GM23338 (cell line): ENCODE results near the gene TNFRSF8. TPM values are rescaled to one million over a fixed set of nuclear protein-coding genes. Genes with fewer than 3 reads are reported as not detected.

Experiments used
- ATAC-seq: fragments of 200-7000 bp; cut with Tn5 transposase; 3 replicates; pipeline ENCODE4 v1.9.1; 2020
- DNase-seq: peaks from one replicate; pipeline ENCODE4 v3.0.0-alpha.2; 2015; ENCODE audit warnings: low spot score
- H2AFZ ChIP-seq: fragments of 200-600 bp; sonication (generic); 2 replicates; pipeline ENCODE4 v1.8.0; 2016; ENCODE audit warnings: antibody characterized with exemption, mild to moderate bottlenecking, moderate library complexity
- H3F3A ChIP-seq: fragments of 200-600 bp; sonication (generic); replicated peaks from 2 replicates; pipeline ENCODE4 v1.8.0; 2017; ENCODE audit warnings: antibody characterized with exemption, mixed run types, low read depth
- H3K27ac ChIP-seq: fragments of 200-600 bp; sonication (generic); 2 replicates; pipeline ENCODE4 v1.6.1; 2016; ENCODE audit warnings: low read depth
- H3K27me3 ChIP-seq: fragments of 200-600 bp; sonication (generic); 2 replicates; pipeline ENCODE4 v1.8.0; 2016; ENCODE audit warnings: mild to moderate bottlenecking, mixed run types, moderate library complexity; ENCODE audit not compliant: insufficient read depth
- H3K36me3 ChIP-seq: fragments of 200-600 bp; sonication (generic); 2 replicates; pipeline ENCODE4 v1.8.0; 2016; ENCODE audit warnings: mild to moderate bottlenecking; ENCODE audit not compliant: insufficient read depth
- H3K4me1 ChIP-seq: fragments of 200-600 bp; sonication (generic); 2 replicates; pipeline ENCODE4 v1.8.0; 2016; ENCODE audit warnings: mild to moderate bottlenecking, moderate library complexity; ENCODE audit not compliant: insufficient read depth
- H3K4me2 ChIP-seq: fragments of 200-600 bp; sonication (generic); 2 replicates; pipeline ENCODE4 v1.7.1; 2017; ENCODE audit warnings: mixed run types
- H3K4me3 ChIP-seq: fragments of 200-600 bp; sonication (generic); 2 replicates; pipeline ENCODE4 v1.6.1; 2016; ENCODE audit warnings: mixed run types
- H3K79me2 ChIP-seq: fragments of 200-600 bp; sonication (generic); replicated peaks from 2 replicates; pipeline ENCODE4 v1.8.0; 2017; ENCODE audit warnings: mild to moderate bottlenecking; ENCODE audit not compliant: insufficient read depth
- H3K9me2 ChIP-seq: fragments of 200-600 bp; sonication (generic); 2 replicates; pipeline ENCODE4 v1.8.0; 2017; ENCODE audit not compliant: insufficient read depth
- H4K20me1 ChIP-seq: fragments of 200-600 bp; sonication (generic); replicated peaks from 2 replicates; pipeline ENCODE4 v1.8.0; 2017; ENCODE audit warnings: mild to moderate bottlenecking; ENCODE audit not compliant: insufficient read depth
- H3K27ac Mint-ChIP-seq: 2 replicates; pipeline ENCODE4 v1.8.0; 2020; ENCODE audit warnings: inconsistent platforms, mild to moderate bottlenecking, moderate library complexity, mixed read lengths
- H3K27me3 Mint-ChIP-seq: 3 replicates; pipeline ENCODE4 v1.8.0; 2022; ENCODE audit warnings: low read depth, mild to moderate bottlenecking, moderate library complexity, mixed read lengths, inconsistent platforms; ENCODE audit not compliant: insufficient read depth, poor library complexity
- H3K36me3 Mint-ChIP-seq: 3 replicates; pipeline ENCODE4 v1.8.0; 2021; ENCODE audit warnings: low read depth, mild to moderate bottlenecking, inconsistent platforms, moderate library complexity, mixed read lengths
- H3K4me1 Mint-ChIP-seq: 3 replicates; pipeline ENCODE4 v1.8.0; 2020; ENCODE audit warnings: mild to moderate bottlenecking, inconsistent platforms, mixed read lengths
- H3K4me3 Mint-ChIP-seq: 3 replicates; pipeline ENCODE4 v1.8.0; 2021; ENCODE audit warnings: moderate library complexity, mild to moderate bottlenecking, inconsistent platforms, mixed read lengths
- H3K9me3 Mint-ChIP-seq: 3 replicates; pipeline ENCODE4 v1.8.0; 2020; ENCODE audit warnings: moderate library complexity, mild to moderate bottlenecking, inconsistent platforms, mixed read lengths
- CREB1 ChIP-seq: fragments of 250-450 bp; sonication (Bioruptor Pico); IDR thresholded peaks from 2 replicates; pipeline ENCODE4 v1.5.0; 2020; ENCODE audit warnings: low read depth, mild to moderate bottlenecking, moderate library complexity
- CTCF ChIP-seq, 2 experiments: fragments of 200-600 bp in 1 of 2; sonication (generic) in 1 of 2; conservative IDR thresholded peaks; 2 replicates each; pipeline versions ENCODE4 v1.5.1 to v1.6.1; 2016 to 2017; ENCODE audit warnings: antibody characterized with exemption in 2 of 2, low read depth in 2 of 2, mild to moderate bottlenecking in 2 of 2, moderate library complexity in 1 of 2
- EZH2 ChIP-seq: fragments of 200-600 bp; sonication (generic); IDR thresholded peaks from one replicate; pipeline ENCODE4 v1.8.0; 2017; ENCODE audit warnings: antibody characterized with exemption, mild to moderate bottlenecking, low read depth; ENCODE audit not compliant: unreplicated experiment
- EZH2phosphoT487 ChIP-seq: fragments of 200-600 bp; sonication (generic); IDR thresholded peaks from one replicate; pipeline ENCODE4 v1.8.1; 2018; ENCODE audit warnings: antibody characterized with exemption; ENCODE audit not compliant: unreplicated experiment
- JUNB ChIP-seq: IDR thresholded peaks from one replicate; pipeline ENCODE4 v1.6.1; 2016; ENCODE audit warnings: antibody characterized with exemption; ENCODE audit not compliant: unreplicated experiment
- NANOG ChIP-seq: IDR thresholded peaks from 2 replicates; pipeline ENCODE4 v1.6.1; 2016; ENCODE audit warnings: antibody characterized with exemption, borderline replicate concordance
- POLR2AphosphoS5 ChIP-seq: IDR thresholded peaks from 2 replicates; pipeline ENCODE4 v1.6.1; 2016; ENCODE audit warnings: antibody characterized with exemption, low read depth
- REST ChIP-seq: IDR thresholded peaks from one replicate; pipeline ENCODE4 v1.6.1; 2018; ENCODE audit warnings: antibody characterized with exemption; ENCODE audit not compliant: unreplicated experiment
- STAT1 ChIP-seq: IDR thresholded peaks from one replicate; pipeline ENCODE4 v1.6.1; 2016; ENCODE audit warnings: antibody characterized with exemption; ENCODE audit not compliant: unreplicated experiment
- ZNF114 ChIP-seq: fragments of 250-450 bp; sonication (Bioruptor Pico); IDR thresholded peaks from 2 replicates; pipeline ENCODE4 v1.5.0; 2020; ENCODE audit warnings: mild to moderate bottlenecking, moderate library complexity
- ZNF331 ChIP-seq: fragments of 250-450 bp; sonication (Bioruptor Pico); IDR thresholded peaks from 2 replicates; pipeline ENCODE4 v1.5.0; 2020; ENCODE audit warnings: low read depth, mild to moderate bottlenecking, moderate library complexity
- polyA plus RNA-seq: library from polyadenylated mRNA; unstranded; fragments of >200 nt; fragmentation: Nextera tagmentation; extraction: Ambion mirVana; gene quantifications from 2 replicates; pipeline ENCODE4 v1.2.1, GENCODE V29; 2016
- total RNA-seq: library from RNA; depleted of rRNA; stranded (reverse); fragments of >200 nt; shearing (Covaris generic); gene quantifications from 2 replicates; pipeline ENCODE4 v1.2.3, GENCODE V29; 2014
- TF ChIP-seq, protein P1 (sequence below): fragments of 250-450 bp; sonication (Bioruptor Pico); IDR thresholded peaks from 2 replicates; pipeline ENCODE4 v1.5.0; 2020; ENCODE audit warnings: mild to moderate bottlenecking, moderate library complexity
- TF ChIP-seq, protein P2 (sequence below): IDR thresholded peaks from 2 replicates; pipeline ENCODE4 v1.6.1; 2016; ENCODE audit warnings: antibody characterized with exemption

The TNFRSF8 gene
- total and polyA plus RNA-seq, 2 experiments from 2014 or later: 11.7 to 28.2 TPM

DNA sequence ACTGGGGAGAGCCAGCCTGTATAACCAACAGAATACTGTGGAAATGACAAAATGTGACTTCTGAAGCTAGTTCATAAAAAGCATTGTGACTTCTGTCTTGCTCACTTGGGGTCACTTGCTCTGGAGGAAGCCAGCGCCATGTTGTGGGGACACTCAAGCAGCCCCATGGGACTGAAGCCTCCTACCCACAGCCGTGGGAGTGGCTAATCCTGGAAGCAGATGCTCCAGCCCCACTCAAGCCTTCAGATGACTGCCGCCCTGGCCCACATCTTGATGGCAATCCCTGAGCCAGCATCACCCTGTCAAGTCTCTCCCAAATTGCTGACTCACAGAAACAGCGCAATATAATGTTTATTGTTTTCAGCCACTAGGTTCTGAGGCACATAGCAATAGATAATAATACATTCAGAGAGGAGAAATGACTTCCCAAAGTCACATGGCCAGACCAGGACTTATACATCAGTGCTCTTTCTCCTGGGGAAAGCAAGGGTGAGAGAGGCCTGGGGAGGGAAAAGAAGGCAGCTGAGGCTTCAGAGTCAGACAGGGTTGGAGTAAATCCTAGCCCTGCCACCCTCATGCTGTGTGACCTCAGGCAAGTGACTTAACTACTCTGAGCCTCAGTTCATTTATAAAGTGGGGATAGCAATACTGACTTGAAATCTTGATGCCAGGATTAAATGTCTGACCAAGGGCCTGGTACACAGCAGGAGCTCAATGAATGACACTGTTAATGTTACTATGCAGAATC lies 5.0 kb upstream of the TNFRSF8 start:
- DNase-seq (no peak), ATAC-seq (no peak)
- no peaks in the 10 kb centered on the region for H3K79me2 ChIP-seq

More for the DNA sequence above, 5.0 kb upstream of the TNFRSF8 start:
- Histone ChIP-seq H3K4me2 (no peak overlapping the region), H4K20me1 (no peaks in the 10 kb centered on the region), H3F3A (no peaks in the 10 kb centered on the region), H3K36me3 (no peaks in the 10 kb centered on the region), H3K27ac (no peak overlapping the region), H3K4me3 (no peak overlapping the region), H2AFZ (no peak overlapping the region), H3K27me3 (peaks cover 10% of the 10 kb centered on the region), H3K9me2 (no peaks in the 10 kb centered on the region; the same call in 1 of the 2 replicates), H3K4me1 (no peaks in the 10 kb centered on the region)
- Mint-ChIP-seq H3K9me3 (peaks cover 5% of the 10 kb centered on the region), H3K27me3 (peaks cover 14% of the 10 kb centered on the region), H3K36me3 (peaks cover 4% of the 10 kb centered on the region; the same call in 1 of the 3 replicates), H3K4me3 (no peak overlapping the region), H3K27ac (no peak overlapping the region), H3K4me1 (0 out of 3 replicates have a peak, but pooled peaks cover 4% of the 10 kb centered on the region)
- TF ChIP-seq JUNB: no peak
- TF ChIP-seq REST: no peak
- TF ChIP-seq, protein P1, sequence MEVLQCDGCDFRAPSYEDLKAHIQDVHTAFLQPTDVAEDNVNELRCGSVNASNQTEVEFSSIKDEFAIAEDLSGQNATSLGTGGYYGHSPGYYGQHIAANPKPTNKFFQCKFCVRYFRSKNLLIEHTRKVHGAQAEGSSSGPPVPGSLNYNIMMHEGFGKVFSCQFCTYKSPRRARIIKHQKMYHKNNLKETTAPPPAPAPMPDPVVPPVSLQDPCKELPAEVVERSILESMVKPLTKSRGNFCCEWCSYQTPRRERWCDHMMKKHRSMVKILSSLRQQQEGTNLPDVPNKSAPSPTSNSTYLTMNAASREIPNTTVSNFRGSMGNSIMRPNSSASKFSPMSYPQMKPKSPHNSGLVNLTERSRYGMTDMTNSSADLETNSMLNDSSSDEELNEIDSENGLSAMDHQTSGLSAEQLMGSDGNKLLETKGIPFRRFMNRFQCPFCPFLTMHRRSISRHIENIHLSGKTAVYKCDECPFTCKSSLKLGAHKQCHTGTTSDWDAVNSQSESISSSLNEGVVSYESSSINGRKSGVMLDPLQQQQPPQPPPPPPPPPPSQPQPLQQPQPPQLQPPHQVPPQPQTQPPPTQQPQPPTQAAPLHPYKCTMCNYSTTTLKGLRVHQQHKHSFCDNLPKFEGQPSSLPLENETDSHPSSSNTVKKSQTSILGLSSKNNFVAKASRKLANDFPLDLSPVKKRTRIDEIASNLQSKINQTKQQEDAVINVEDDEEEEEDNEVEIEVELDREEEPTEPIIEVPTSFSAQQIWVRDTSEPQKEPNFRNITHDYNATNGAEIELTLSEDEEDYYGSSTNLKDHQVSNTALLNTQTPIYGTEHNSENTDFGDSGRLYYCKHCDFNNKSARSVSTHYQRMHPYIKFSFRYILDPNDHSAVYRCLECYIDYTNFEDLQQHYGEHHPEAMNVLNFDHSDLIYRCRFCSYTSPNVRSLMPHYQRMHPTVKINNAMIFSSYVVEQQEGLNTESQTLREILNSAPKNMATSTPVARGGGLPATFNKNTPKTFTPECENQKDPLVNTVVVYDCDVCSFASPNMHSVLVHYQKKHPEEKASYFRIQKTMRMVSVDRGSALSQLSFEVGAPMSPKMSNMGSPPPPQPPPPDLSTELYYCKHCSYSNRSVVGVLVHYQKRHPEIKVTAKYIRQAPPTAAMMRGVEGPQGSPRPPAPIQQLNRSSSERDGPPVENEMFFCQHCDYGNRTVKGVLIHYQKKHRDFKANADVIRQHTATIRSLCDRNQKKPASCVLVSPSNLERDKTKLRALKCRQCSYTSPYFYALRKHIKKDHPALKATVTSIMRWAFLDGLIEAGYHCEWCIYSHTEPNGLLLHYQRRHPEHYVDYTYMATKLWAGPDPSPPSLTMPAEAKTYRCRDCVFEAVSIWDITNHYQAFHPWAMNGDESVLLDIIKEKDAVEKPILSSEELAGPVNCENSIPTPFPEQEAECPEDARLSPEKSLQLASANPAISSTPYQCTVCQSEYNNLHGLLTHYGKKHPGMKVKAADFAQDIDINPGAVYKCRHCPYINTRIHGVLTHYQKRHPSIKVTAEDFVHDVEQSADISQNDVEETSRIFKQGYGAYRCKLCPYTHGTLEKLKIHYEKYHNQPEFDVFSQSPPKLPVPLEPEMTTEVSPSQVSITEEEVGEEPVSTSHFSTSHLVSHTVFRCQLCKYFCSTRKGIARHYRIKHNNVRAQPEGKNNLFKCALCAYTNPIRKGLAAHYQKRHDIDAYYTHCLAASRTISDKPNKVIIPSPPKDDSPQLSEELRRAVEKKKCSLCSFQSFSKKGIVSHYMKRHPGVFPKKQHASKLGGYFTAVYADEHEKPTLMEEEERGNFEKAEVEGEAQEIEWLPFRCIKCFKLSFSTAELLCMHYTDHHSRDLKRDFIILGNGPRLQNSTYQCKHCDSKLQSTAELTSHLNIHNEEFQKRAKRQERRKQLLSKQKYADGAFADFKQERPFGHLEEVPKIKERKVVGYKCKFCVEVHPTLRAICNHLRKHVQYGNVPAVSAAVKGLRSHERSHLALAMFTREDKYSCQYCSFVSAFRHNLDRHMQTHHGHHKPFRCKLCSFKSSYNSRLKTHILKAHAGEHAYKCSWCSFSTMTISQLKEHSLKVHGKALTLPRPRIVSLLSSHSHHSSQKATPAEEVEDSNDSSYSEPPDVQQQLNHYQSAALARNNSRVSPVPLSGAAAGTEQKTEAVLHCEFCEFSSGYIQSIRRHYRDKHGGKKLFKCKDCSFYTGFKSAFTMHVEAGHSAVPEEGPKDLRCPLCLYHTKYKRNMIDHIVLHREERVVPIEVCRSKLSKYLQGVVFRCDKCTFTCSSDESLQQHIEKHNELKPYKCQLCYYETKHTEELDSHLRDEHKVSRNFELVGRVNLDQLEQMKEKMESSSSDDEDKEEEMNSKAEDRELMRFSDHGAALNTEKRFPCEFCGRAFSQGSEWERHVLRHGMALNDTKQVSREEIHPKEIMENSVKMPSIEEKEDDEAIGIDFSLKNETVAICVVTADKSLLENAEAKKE (CRISPR knock-in tag): no peak
- no peak for TF ChIP-seq POLR2AphosphoS5
- no peak for TF ChIP-seq CTCF (conservative IDR thresholded peaks at IDR 0.05; ENCODE audit: low read depth in 2 of 2)
- TF ChIP-seq CREB1 (CRISPR knock-in tag): no peak
- no peak for TF ChIP-seq EZH2
- no peak for TF ChIP-seq ZNF114
- no peak for TF ChIP-seq ZNF331
- TF ChIP-seq, protein P2, sequence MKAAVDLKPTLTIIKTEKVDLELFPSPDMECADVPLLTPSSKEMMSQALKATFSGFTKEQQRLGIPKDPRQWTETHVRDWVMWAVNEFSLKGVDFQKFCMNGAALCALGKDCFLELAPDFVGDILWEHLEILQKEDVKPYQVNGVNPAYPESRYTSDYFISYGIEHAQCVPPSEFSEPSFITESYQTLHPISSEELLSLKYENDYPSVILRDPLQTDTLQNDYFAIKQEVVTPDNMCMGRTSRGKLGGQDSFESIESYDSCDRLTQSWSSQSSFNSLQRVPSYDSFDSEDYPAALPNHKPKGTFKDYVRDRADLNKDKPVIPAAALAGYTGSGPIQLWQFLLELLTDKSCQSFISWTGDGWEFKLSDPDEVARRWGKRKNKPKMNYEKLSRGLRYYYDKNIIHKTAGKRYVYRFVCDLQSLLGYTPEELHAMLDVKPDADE: no peak
- no peak for TF ChIP-seq NANOG
- TF ChIP-seq STAT1: no peak
- TF ChIP-seq EZH2phosphoT487: no peak
